GM12878 (cell line): ENCODE measurements around the gene HS6ST3. TPM values are rescaled to one million over a fixed set of nuclear protein-coding genes. Genes with fewer than 3 reads are reported as not detected.

Experiments
- ATAC-seq: fragments of 200-7000 bp; cut with Tn5 transposase; 3 replicates; pipeline ENCODE4 v1.9.1; 2020; ENCODE audit warnings: mild to moderate bottlenecking, moderate library complexity
- BruUV-seq: library from RNA; stranded (reverse); fragments of 400-500 nt; replicated peaks from 2 replicates; lab custom pipeline; 2021; lab: Mats Ljungman, UMichigan
- CTCF ChIA-PET: fragments of 300-600 bp; sonication (Branson Sonifier 250); formaldehyde crosslinking; extraction: SDS; loops from one replicate; lab custom pipeline; 2021; ENCODE audit warnings: inconsistent platforms; lab: Yijun Ruan, JAX
- POLR2A ChIA-PET: fragments of 350-600 bp; formaldehyde crosslinking; extraction: SDS; loops from one replicate; lab custom pipeline; 2021; ENCODE audit warnings: inconsistent platforms; lab: Charles Lee
- RAD21 ChIA-PET: fragments of 300-600 bp; sonication (Branson Sonifier 250); formaldehyde crosslinking; loops from one replicate; lab custom pipeline; 2023; ENCODE audit warnings: antibody characterized with exemption; ENCODE audit not compliant: unreplicated experiment; lab: Charles Lee
- SMC1A ChIA-PET: fragments of 300-600 bp; sonication (Branson Sonifier 250); formaldehyde crosslinking; loops from one replicate; lab custom pipeline; 2023; ENCODE audit not compliant: unreplicated experiment, uncharacterized antibody; lab: Charles Lee
- DNase-seq: peaks from one replicate; pipeline ENCODE4 v3.0.0-alpha.2; 2011; ENCODE audit warnings: low read depth, low spot score
- FAIRE-seq: peaks from 3 replicates; lab custom pipeline; 2011; peaks lifted over from hg19 to GRCh38; lab: Jason Lieb, UNC
- H2AFZ ChIP-seq: 2 replicates; pipeline ENCODE4 v1.6.0; 2011; ENCODE audit warnings: low read depth, low read length, control low read depth; ENCODE audit not compliant: control insufficient read depth
- H3K27ac ChIP-seq: 2 replicates; pipeline ENCODE4 v1.5.1; 2011; ENCODE audit warnings: control low read depth; ENCODE audit not compliant: control insufficient read depth, insufficient read depth
- H3K27me3 ChIP-seq, 2 experiments: replicated peaks in 1 of 2; 2 replicates each; pipeline versions ENCODE4 v1.6.0 to v1.6.1; 2011; ENCODE audit warnings: low read length in 1 of 2; ENCODE audit not compliant: control insufficient read depth in 2 of 2, insufficient read depth in 2 of 2
- H3K36me3 ChIP-seq, 2 experiments: 2 replicates each; pipeline ENCODE4 v1.5.1; 2011; ENCODE audit warnings: low read length in 1 of 2; ENCODE audit not compliant: control insufficient read depth in 2 of 2, insufficient read depth in 2 of 2
- H3K4me1 ChIP-seq: 2 replicates; pipeline ENCODE4 v1.6.1; 2011; ENCODE audit warnings: mild to moderate bottlenecking, low read length, moderate library complexity, mixed read lengths; ENCODE audit not compliant: control insufficient read depth, insufficient read depth
- H3K4me2 ChIP-seq: 2 replicates; pipeline ENCODE4 v1.6.0; 2011; ENCODE audit warnings: control low read depth; ENCODE audit not compliant: control insufficient read depth, insufficient read depth
- H3K4me3 ChIP-seq: fragments of 200-600 bp; sonication (generic); 2 replicates; pipeline ENCODE4 v1.5.1; 2016
- H3K79me2 ChIP-seq: 2 replicates; pipeline ENCODE4 v1.6.0; 2011; ENCODE audit warnings: low read length; ENCODE audit not compliant: control insufficient read depth, insufficient read depth
- H3K9ac ChIP-seq: 2 replicates; pipeline ENCODE4 v1.8.0; 2011; ENCODE audit warnings: low read length, control low read depth, mixed read lengths; ENCODE audit not compliant: control insufficient read depth, insufficient read depth
- H3K9me3 ChIP-seq: replicated peaks from 3 replicates; pipeline ENCODE4 v1.5.1; 2011; ENCODE audit warnings: mild to moderate bottlenecking, low read length; ENCODE audit not compliant: control insufficient read depth, insufficient read depth
- H4K20me1 ChIP-seq: 2 replicates; pipeline ENCODE4 v1.6.0; 2011; ENCODE audit not compliant: control insufficient read depth, insufficient read depth
- BMI1 ChIP-seq: fragments of 450-650 bp; IDR thresholded peaks from 2 replicates; pipeline ENCODE4 v1.6.1; 2016; ENCODE audit warnings: mild to moderate bottlenecking, moderate library complexity, borderline replicate concordance
- BRCA1 ChIP-seq: IDR thresholded peaks from 2 replicates; pipeline ENCODE4 v1.6.1; 2011; ENCODE audit warnings: low read depth, low read length, improper control_type of control experiment
- CHD2 ChIP-seq: IDR thresholded peaks from 2 replicates; pipeline ENCODE4 v1.6.1; 2011; ENCODE audit warnings: low read depth, low read length, improper control_type of control experiment, borderline replicate concordance
- FOS ChIP-seq: IDR thresholded peaks from 3 replicates; pipeline ENCODE4 v1.6.1; 2011; ENCODE audit warnings: borderline replicate concordance; ENCODE audit not compliant: insufficient read length; ENCODE audit errors: extremely low read depth
- IRF4 ChIP-seq: IDR thresholded peaks from 2 replicates; pipeline ENCODE4 v1.6.1; 2011; ENCODE audit warnings: low read depth, low read length
- LARP7 ChIP-seq: fragments of 450-650 bp; IDR thresholded peaks from 2 replicates; pipeline ENCODE4 v1.6.1; 2017; ENCODE audit warnings: mild to moderate bottlenecking
- MLLT1 ChIP-seq: fragments of 450-650 bp; IDR thresholded peaks from 2 replicates; pipeline ENCODE4 v1.6.1; 2016; ENCODE audit warnings: mild to moderate bottlenecking
- NRF1 ChIP-seq: conservative IDR thresholded peaks from 2 replicates; pipeline ENCODE4 v1.6.1; 2011; ENCODE audit warnings: mild to moderate bottlenecking, low read depth, low read length, improper control_type of control experiment
- PAX8 ChIP-seq: fragments of 450-650 bp; IDR thresholded peaks from 2 replicates; pipeline ENCODE4 v1.6.1; 2017; ENCODE audit warnings: mild to moderate bottlenecking, moderate library complexity
- PML ChIP-seq: IDR thresholded peaks from 2 replicates; pipeline ENCODE4 v1.6.1; 2012; ENCODE audit warnings: low read length, inconsistent platforms
- RCOR1 ChIP-seq: conservative IDR thresholded peaks from 2 replicates; pipeline ENCODE4 v1.6.1; 2012; ENCODE audit warnings: low read depth, low read length, improper control_type of control experiment
- SMC3 ChIP-seq: IDR thresholded peaks from 2 replicates; pipeline ENCODE4 v1.6.1; 2011; ENCODE audit warnings: low read length, improper control_type of control experiment, borderline replicate concordance
- SRF ChIP-seq, 2 experiments: IDR thresholded peaks; 2 replicates each; pipeline ENCODE4 v1.6.1; 2011; ENCODE audit warnings: low read depth in 2 of 2, low read length in 2 of 2, mild to moderate bottlenecking in 1 of 2, moderate library complexity in 1 of 2
- STAT1 ChIP-seq: fragments of 450-650 bp; conservative IDR thresholded peaks from 2 replicates; pipeline ENCODE4 v1.6.1; 2014; ENCODE audit warnings: antibody characterized with exemption, mild to moderate bottlenecking
- TCF3 ChIP-seq: IDR thresholded peaks from 2 replicates; pipeline ENCODE4 v1.6.1; 2012; ENCODE audit warnings: low read depth, mild to moderate bottlenecking, low read length, borderline replicate concordance; ENCODE audit not compliant: insufficient read depth
- WGBS: methylation state at CpG from one replicate; pipeline ENCODE4 v1.1.6; 2016; ENCODE audit warnings: low lambda C conversion rate; ENCODE audit not compliant: insufficient replicate concordance, insufficient coverage; ENCODE audit errors: missing lambda C conversion rate; 5-methylcytosine and 5-hydroxymethylcytosine counted together
- in situ Hi-C: fragments of 300-500 bp; cut with MboI; formaldehyde crosslinking; loops from 9 replicates; pipeline ENCODE4 v1.14.3; 2018; ENCODE audit warnings: mixed read lengths
- intact Hi-C: fragments of 100-400 bp; cut with micrococcal nuclease; formaldehyde crosslinking; loops from one replicate; pipeline ENCODE4 v1.14.2; 2022; ENCODE audit not compliant: unreplicated experiment
- polyA plus RNA-seq, 11 experiments: library from polyadenylated mRNA; depleted of rRNA in 4 of 11; unstranded in 6 of 11; stranded (reverse) in 5 of 11; fragments of >200 nt; fragmentation: Nextera tagmentation in 4 of 11; fragmentation: Illumina TruSeq in 1 of 11; extraction: Ambion mirVana in 4 of 11; extraction: Trizol in 1 of 11; gene quantifications; 1 replicate in 1 of 11; 2 replicates in 10 of 11; pipeline versions ENCODE4 v1.2.1 to v1.2.3, GENCODE V29; 2011 to 2016; ENCODE audit warnings: inconsistent platforms in 2 of 11, missing spikeins in 2 of 11, low read depth in 1 of 11
- total RNA-seq, 4 experiments: library from RNA; depleted of rRNA in 3 of 4; stranded (reverse); fragments of >200 nt in 3 of 4; fragmentation: Illumina TruSeq in 1 of 4; extraction: Trizol in 1 of 4; gene quantifications; 2 replicates each; pipeline versions ENCODE4 v1.2.1 to v1.2.3, GENCODE V29; 2013 to 2021
- TF ChIP-seq, protein P1 (sequence below): fragments of 450-650 bp; IDR thresholded peaks from 2 replicates; pipeline ENCODE4 v1.6.1; 2017; ENCODE audit warnings: mild to moderate bottlenecking, moderate library complexity
- TF ChIP-seq, protein P2 (sequence below): IDR thresholded peaks from 2 replicates; pipeline ENCODE4 v1.6.1; 2011; ENCODE audit warnings: low read depth, low read length, improper control_type of control experiment, borderline replicate concordance
- TF ChIP-seq, protein P3 (sequence below): IDR thresholded peaks from 2 replicates; pipeline ENCODE4 v1.6.1; 2011; ENCODE audit warnings: low read depth, mild to moderate bottlenecking, low read length, moderate library complexity, borderline replicate concordance; ENCODE audit errors: extremely low read depth

HS6ST3 gene
- total and polyA plus RNA-seq, 10 of the 15 experiments (the other 5 are each of a cell fraction or from before 2014, with no cell fraction given) = under 0.01 to 2.9 TPM; not detected in 8

- TF ChIP-seq MLLT1 = no peak
- no peak for TF ChIP-seq TCF3
- no peak for TF ChIP-seq PML
- no peak for TF ChIP-seq BMI1
- TF ChIP-seq SMC3 = no peak
- TF ChIP-seq SRF (IDR thresholded peaks at IDR 0.05; ENCODE audit: low read depth in 2 of 2, low read length in 2 of 2) = no peak
- TF ChIP-seq, all 136 proteins: peak for 11
Measured at GRCh38 chr13:96650301-96650886, 560.5 kb downstream of the HS6ST3 start (continued).

GRCh38 chr13:96651598-96651997 is 561.7 kb downstream of the HS6ST3 start:
- H3K27me3 ChIP-seq = no peaks in the 10 kb centered on the region
- DNase-seq = no peak
- CTCF ChIA-PET = no interaction called here
- no peak overlapping the region for H2AFZ ChIP-seq
- no peak overlapping the region for H3K4me3 ChIP-seq
- RAD21 ChIA-PET = no interaction called here
- FAIRE-seq = no peak
- WGBS = 0% methylated on average over 1 of the region's 1 CpG
- POLR2A ChIA-PET = no interaction called here
- H3K9ac ChIP-seq = no peak overlapping the region
- H3K4me2 ChIP-seq = no peak overlapping the region
- in situ Hi-C loops (no loop called here), intact Hi-C loops (no loop called here)
- H3K36me3 ChIP-seq = no peaks in the 10 kb centered on the region
- no peaks in the 10 kb centered on the region for H3K9me3 ChIP-seq
- ATAC-seq = no peak
- H4K20me1 ChIP-seq = no peaks in the 10 kb centered on the region
- H3K4me1 ChIP-seq = no peaks in the 10 kb centered on the region
- BruUV-seq = no TSS peak
- SMC1A ChIA-PET = no interaction called here
- no peaks in the 10 kb centered on the region for H3K79me2 ChIP-seq
- H3K27ac ChIP-seq = no peak overlapping the region
- TF ChIP-seq BRCA1 (no peak), LARP7 (no peak), PAX8 (no peak), RCOR1 (no peak), NRF1 (no peak), FOS (no peak), IRF4 (no peak), CHD2 (no peak), STAT1 (no peak)
- TF ChIP-seq, protein P1, sequence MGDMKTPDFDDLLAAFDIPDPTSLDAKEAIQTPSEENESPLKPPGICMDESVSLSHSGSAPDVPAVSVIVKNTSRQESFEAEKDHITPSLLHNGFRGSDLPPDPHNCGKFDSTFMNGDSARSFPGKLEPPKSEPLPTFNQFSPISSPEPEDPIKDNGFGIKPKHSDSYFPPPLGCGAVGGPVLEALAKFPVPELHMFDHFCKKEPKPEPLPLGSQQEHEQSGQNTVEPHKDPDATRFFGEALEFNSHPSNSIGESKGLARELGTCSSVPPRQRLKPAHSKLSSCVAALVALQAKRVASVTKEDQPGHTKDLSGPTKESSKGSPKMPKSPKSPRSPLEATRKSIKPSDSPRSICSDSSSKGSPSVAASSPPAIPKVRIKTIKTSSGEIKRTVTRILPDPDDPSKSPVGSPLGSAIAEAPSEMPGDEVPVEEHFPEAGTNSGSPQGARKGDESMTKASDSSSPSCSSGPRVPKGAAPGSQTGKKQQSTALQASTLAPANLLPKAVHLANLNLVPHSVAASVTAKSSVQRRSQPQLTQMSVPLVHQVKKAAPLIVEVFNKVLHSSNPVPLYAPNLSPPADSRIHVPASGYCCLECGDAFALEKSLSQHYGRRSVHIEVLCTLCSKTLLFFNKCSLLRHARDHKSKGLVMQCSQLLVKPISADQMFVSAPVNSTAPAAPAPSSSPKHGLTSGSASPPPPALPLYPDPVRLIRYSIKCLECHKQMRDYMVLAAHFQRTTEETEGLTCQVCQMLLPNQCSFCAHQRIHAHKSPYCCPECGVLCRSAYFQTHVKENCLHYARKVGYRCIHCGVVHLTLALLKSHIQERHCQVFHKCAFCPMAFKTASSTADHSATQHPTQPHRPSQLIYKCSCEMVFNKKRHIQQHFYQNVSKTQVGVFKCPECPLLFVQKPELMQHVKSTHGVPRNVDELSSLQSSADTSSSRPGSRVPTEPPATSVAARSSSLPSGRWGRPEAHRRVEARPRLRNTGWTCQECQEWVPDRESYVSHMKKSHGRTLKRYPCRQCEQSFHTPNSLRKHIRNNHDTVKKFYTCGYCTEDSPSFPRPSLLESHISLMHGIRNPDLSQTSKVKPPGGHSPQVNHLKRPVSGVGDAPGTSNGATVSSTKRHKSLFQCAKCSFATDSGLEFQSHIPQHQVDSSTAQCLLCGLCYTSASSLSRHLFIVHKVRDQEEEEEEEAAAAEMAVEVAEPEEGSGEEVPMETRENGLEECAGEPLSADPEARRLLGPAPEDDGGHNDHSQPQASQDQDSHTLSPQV = no peak
- TF ChIP-seq, protein P2, sequence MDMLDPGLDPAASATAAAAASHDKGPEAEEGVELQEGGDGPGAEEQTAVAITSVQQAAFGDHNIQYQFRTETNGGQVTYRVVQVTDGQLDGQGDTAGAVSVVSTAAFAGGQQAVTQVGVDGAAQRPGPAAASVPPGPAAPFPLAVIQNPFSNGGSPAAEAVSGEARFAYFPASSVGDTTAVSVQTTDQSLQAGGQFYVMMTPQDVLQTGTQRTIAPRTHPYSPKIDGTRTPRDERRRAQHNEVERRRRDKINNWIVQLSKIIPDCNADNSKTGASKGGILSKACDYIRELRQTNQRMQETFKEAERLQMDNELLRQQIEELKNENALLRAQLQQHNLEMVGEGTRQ = no peak
- TF ChIP-seq, protein P3, sequence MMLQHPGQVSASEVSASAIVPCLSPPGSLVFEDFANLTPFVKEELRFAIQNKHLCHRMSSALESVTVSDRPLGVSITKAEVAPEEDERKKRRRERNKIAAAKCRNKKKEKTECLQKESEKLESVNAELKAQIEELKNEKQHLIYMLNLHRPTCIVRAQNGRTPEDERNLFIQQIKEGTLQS = no peak
